NCI-H2029 treated with DMSO at 0.1 percent for 48 hours (cell line): ENCODE measurements around the gene FBXL15.

Experiments
- DNase-seq: peaks from one replicate; lab custom pipeline; 2025; lab: John Stamatoyannopoulos, UW

Gene FBXL15

DNA sequence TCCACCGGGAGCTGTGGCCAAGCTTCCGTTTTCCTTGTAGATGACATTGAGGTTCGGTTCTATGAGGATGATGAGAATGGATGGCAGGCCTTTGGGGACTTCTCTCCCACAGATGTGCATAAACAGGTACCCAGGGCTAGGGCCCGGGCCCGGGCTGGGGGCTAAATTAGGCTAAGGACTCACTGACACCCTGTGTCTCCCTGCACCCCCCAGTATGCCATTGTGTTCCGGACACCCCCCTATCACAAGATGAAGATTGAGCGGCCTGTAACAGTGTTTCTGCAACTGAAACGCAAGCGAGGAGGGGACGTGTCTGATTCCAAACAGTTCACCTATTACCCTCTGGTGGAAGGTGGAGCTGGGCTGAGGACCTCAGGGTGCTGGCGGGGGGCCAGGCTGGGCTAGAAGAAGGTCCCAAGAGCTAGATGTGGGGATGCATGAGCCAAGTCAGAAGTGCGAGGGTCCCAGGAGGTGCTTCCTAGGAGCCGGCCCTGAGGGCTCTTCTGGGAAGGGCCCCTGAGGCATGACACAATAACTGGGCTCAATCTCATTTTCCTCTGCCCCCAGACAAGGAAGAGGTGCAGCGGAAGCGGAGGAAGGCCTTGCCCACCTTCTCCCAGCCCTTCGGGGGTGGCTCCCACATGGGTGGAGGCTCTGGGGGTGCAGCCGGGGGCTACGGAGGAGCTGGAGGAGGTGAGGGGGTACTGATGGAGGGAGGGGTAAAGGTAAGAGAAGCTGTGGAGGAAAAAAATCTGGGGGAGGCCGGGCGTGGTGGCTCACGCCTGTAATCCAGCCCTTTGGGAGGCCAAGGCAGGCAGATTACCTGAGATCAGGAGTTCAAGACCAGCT, 22.2 kb upstream of the FBXL15 start:
- no peak for DNase-seq

GRCh38 chr10:102399217-102400021, 21.2 kb upstream of the FBXL15 start:
- DNase-seq = no peak

DNA sequence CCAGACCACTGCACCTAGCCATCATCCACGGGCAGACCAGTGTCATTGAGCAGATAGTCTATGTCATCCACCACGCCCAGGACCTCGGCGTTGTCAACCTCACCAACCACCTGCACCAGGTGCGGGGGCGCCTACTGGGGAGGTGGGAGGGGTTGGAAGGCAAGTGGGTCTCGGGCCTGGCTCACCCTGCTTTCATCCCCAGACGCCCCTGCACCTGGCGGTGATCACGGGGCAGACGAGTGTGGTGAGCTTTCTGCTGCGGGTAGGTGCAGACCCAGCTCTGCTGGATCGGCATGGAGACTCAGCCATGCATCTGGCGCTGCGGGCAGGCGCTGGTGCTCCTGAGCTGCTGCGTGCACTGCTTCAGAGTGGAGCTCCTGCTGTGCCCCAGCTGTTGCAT, 20.6 kb upstream of the FBXL15 start:
- no peak for DNase-seq

DNA sequence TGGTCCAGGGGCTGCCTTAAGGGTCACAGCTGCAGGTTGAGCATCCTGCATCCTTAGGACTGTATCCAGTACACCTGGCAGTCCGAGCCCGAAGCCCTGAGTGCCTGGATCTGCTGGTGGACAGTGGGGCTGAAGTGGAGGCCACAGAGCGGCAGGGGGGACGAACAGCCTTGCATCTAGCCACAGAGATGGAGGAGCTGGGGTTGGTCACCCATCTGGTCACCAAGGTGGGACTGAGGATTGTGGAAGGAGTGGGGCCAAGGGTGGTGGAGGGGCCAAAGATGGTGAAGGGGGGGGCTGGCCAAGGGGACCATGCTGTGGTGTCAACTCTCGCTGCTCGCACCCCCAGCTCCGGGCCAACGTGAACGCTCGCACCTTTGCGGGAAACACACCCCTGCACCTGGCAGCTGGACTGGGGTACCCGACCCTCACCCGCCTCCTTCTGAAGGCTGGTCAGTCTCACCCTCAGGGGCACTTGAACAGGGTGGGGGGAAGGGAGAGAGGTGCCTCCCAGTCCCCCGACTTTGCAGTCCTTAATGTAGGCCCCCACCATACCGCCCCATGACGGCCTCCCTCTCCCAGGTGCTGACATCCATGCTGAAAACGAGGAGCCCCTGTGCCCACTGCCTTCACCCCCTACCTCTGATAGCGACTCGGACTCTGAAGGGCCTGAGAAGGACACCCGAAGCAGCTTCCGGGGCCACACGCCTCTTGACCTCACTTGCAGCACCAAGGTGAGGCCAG, 19.9 kb upstream of the FBXL15 start:
- DNase-seq = no peak

- DNase-seq = no peak
Observed at GRCh38 chr10:102401342-102401654, 19.3 kb upstream of the FBXL15 start.

DNA sequence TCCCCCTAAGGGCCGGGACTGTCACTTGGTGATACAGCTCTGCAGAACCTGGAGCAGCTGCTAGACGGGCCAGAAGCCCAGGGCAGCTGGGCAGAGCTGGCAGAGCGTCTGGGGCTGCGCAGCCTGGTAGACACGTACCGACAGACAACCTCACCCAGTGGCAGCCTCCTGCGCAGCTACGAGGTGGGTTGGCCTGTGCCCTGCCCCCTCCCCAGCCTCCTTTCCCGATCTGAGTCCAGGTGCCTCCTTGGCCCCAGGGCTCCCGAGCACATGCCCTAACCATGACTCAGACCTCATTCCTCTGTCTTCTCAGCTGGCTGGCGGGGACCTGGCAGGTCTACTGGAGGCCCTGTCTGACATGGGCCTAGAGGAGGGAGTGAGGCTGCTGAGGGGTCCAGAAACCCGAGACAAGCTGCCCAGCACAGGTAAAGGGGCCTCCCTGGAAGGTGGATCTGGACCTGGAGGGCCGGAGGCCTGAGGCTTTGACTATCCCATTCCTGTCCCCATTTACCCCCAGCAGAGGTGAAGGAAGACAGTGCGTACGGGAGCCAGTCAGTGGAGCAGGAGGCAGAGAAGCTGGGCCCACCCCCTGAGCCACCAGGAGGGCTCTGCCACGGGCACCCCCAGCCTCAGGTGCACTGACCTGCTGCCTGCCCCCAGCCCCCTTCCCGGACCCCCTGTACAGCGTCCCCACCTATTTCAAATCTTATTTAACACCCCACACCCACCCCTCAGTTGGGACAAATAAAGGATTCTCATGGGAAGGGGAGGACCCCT, 18.7 kb upstream of the FBXL15 start:
- DNase-seq = no peak

DNA sequence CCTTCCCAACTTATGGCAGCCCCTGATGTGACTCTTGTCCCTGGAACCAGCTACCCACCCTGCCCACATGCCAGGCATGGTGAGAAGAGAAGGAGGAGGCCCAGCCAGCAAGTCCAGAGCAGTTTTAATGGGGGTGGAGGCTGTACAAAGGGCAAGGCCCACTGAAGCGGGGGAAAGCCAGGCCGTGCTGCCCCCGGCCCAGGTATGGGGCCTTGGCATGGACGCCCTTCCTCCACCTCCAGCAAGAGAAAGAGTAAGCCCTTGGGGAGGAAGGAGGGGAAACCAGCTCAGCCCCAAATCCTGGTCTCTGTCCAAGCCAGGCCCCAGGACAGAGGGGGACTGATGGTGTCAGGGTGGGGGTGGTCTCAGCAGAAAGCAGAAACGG, 18.1 kb upstream of the FBXL15 start:
- no peak for DNase-seq

DNA sequence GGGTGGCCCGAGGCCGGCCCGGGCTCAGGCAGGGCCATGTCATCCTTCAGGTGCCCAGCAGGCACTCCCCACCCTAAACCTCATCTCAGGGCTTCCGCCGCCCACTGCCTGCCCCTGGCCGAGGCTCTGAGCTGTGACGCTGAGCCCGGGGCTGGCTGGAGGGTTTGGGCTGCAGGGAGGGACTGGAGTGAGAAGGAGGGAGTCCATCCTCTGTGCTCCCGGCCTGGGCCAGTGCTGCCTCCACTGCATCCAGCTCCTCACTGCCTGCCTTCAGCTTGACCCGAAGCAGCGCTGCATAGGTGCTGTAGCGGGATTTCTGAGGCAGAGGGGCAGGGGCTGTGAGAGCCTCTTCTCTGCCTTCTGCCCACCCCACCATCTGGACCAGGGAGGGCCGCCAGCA, 17.5 kb upstream of the FBXL15 start:
- DNase-seq = no peak

GRCh38 chr10:102404361-102405107, 16.1 kb upstream of the FBXL15 start:
- no peak for DNase-seq

- no peak for DNase-seq
Observed at GRCh38 chr10:102405108-102405571, 15.5 kb upstream of the FBXL15 start.

- no peak for DNase-seq
Observed at GRCh38 chr10:102405632-102406031, 15.0 kb upstream of the FBXL15 start.

DNA sequence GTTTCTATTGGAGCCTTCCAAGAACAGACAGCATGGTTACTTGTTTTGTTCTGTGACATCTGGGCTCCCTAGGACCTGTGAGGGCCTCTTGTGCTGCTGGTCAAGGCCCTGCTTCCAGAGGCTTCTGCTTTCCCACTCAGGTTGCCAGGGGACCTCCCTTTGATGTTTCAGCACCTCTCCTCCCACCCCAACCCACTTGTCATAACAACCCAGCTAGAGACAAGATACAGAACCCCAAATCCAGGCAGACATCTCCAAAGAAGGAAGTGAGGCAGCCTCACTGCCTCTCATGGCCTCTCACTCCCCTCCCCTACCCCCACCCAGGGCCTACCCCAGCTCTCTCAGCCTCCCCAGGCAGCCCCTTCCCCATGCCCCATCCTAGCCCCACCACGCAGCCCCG, 13.8 kb upstream of the FBXL15 start:
- no peak for DNase-seq

DNA sequence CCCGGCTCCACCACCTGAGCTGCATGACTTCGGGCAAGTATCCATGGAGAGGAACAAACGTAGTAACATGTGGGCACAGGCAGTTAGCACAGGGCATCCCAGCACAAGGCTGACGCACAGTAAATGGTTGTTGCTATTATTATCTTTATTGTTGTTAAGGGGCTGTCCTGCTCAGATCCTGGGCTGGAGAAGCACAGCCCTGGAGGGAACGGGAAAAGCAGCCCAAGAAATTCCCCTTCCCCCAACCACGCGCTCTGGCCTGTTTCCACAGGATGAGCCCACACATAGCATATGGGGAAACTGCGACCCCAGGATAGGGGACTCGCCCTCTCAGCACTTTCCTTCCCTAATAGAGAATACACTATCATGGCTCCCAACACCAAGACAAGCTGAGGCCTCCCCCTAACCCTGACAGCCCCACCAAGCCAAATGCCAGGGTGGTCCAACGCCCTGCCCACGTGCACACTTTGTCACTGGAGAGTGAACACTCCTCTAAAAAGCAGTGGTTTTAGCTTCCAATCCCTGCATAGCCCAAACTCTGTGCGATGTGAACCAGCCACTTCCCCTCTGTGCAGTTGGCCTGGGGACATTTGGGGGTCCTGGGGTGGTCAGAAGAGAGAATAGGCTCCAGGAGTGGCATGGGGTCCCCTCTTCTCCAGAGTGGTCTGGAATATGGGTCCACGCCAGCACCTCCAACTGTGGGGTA, 13.1 kb upstream of the FBXL15 start:
- no peak for DNase-seq

DNA sequence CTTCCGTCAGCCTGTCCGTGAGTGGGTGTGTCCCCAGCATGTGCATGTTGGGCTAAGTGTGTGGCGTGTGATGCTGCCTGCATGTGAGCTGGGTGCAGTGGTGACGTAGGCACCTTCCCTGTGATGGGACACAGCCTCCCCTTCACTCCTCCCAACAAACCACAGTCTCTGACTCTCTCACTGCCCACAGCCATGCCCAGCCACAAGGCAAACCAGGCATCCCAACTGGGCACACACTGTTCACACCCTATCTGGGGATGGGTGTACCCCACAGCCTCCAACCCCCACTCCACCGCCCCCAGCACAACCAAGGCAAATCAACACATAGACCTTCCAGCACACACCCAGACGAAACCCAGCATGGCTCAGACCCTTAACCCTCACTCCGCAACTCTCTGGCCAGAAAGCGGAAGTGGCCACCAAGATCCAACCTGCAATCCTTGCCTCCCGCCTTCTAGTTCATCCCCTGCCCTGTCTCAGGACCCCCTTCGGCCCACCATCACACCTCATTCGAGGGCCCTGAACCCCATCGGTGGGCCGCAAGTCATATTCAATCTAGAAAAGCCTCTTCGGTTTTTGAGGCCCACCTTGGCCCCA, 12.4 kb upstream of the FBXL15 start:
- DNase-seq = no peak

- no peak for DNase-seq
Observed at GRCh38 chr10:102408728-102409603, 11.7 kb upstream of the FBXL15 start.

DNA sequence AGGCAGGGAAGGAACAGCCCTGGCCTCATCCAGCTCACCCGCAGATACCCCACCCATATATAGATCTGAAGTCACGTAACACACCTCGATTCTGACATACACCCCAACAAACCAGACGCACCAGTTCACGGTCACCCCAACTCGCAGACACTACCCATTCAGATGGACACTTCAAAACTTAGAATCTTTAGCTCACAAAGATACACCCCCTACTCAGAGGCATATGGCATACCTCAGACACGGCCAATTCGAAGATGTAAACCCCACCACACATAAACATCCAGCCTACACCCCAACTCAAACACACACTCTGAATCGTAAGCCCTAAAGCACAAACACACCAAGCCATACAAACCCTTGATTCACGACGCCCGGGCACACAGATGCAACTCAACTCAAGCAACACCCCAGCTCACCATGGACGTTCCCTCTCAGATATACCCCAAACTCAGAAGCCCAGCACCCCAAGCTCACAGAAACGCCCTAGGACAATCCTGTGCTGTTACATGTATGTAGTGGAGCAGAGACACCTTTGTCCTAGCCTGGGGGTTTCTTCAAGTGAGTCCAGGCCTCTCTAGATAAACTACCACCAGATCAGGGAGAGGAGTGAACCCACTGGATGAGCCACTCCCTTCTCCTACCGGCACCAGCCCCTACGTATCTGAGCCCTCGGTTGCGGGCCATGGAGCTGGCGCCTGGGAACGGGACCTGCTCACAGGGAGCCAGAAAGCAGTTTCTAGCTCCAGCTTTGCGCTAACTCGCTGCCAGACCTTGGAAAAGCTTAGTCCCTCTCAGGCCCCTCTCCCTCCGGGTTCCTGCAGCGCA, 10.8 kb upstream of the FBXL15 start:
- no peak for DNase-seq

GRCh38 chr10:102410429-102411073, 10.1 kb upstream of the FBXL15 start:
- no peak for DNase-seq
